HG02623 (cell line): ENCODE measurements around the gene FAM72C.
"Not testable (repeated sequence)": the region's sequence is repeated elsewhere in the genome, so short reads cannot be mapped to it uniquely, and the experiment has no call there.

Source experiments
- ATAC-seq: cut with Tn5 transposase; IDR thresholded peaks from one replicate; pipeline ENCODE4 v1.9.1; 2021; ENCODE audit warnings: moderate library complexity; ENCODE audit not compliant: unreplicated experiment

FAM72C gene

GRCh38 chr1:143971924-143972700 lies at the start of gene FAM72C:
Gene FAM72C, minus strand, starts transcription at chr1:143971986. Its CDS starts 845 bp downstream, at chr1:143971141.
- ATAC-seq = peak; percentile 77

- ATAC-seq = not testable (repeated sequence)
These were observed 48.4 kb upstream of the FAM72C start for GRCh38 chr1:144020001-144020738.

- not testable (repeated sequence) for ATAC-seq
These were observed 47.3 kb upstream of the FAM72C start for GRCh38 chr1:144019101-144019500.

GRCh38 chr1:144015180-144015966 lies 43.6 kb upstream of the FAM72C start:
- not testable (repeated sequence) for ATAC-seq

- not testable (repeated sequence) for ATAC-seq
These were observed 42.7 kb upstream of the FAM72C start for GRCh38 chr1:144014528-144014927.

- ATAC-seq = not testable (repeated sequence)
These were observed 42.3 kb upstream of the FAM72C start for GRCh38 chr1:144014121-144014520.

GRCh38 chr1:144012168-144012733 lies 40.5 kb upstream of the FAM72C start:
- peak; percentile 99 for ATAC-seq

GRCh38 chr1:144009410-144009809 lies 37.6 kb upstream of the FAM72C start:
- ATAC-seq = not testable (repeated sequence)

GRCh38 chr1:144004259-144004658 lies 32.5 kb upstream of the FAM72C start:
- ATAC-seq = not testable (repeated sequence)

- ATAC-seq = not testable (repeated sequence)
These were observed 31.7 kb upstream of the FAM72C start for GRCh38 chr1:144003306-144004029.

GRCh38 chr1:144002141-144002881 lies 30.5 kb upstream of the FAM72C start:
- ATAC-seq = not testable (repeated sequence)

GRCh38 chr1:144001077-144001476 lies 29.3 kb upstream of the FAM72C start:
- not testable (repeated sequence) for ATAC-seq

GRCh38 chr1:143996020-143996419 lies 24.2 kb upstream of the FAM72C start:
- ATAC-seq = not testable (repeated sequence)

- ATAC-seq = not testable (repeated sequence)
These were observed 21.6 kb upstream of the FAM72C start for GRCh38 chr1:143993301-143993907.

- not testable (repeated sequence) for ATAC-seq
These were observed 18.9 kb upstream of the FAM72C start for GRCh38 chr1:143990699-143991098.

GRCh38 chr1:143989719-143990118 lies 17.9 kb upstream of the FAM72C start:
- not testable (repeated sequence) for ATAC-seq

GRCh38 chr1:143989427-143989712 lies 17.6 kb upstream of the FAM72C start:
- not testable (repeated sequence) for ATAC-seq

- not testable (repeated sequence) for ATAC-seq
These were observed 17.0 kb upstream of the FAM72C start for GRCh38 chr1:143988602-143989426.
